ACC112 (cell line): ENCODE data around the gene FAM177A1.
"Not testable (repeated sequence)": the region's sequence is repeated elsewhere in the genome, so short reads cannot be mapped to it uniquely, and the experiment has no call there.

Experiments used
- H2AFZ ChIP-seq: fragments of 200-600 bp; sonication (generic); one replicate; pipeline ENCODE4 v1.6.0; 2017; ENCODE audit warnings: antibody characterized with exemption, low read length; ENCODE audit not compliant: unreplicated experiment
- H3K27ac ChIP-seq: fragments of 200-600 bp; sonication (generic); 2 replicates; pipeline ENCODE4 v1.5.1; 2014; ENCODE audit warnings: low read depth, mild to moderate bottlenecking, antibody characterized with exemption, low read length, moderate library complexity
- H3K27me3 ChIP-seq: fragments of 200-600 bp; sonication (generic); 2 replicates; pipeline ENCODE4 v1.6.1; 2014; ENCODE audit warnings: mild to moderate bottlenecking, antibody characterized with exemption, low read length, moderate library complexity, mixed read lengths; ENCODE audit not compliant: insufficient read depth
- H3K36me3 ChIP-seq: fragments of 200-600 bp; sonication (generic); 2 replicates; pipeline ENCODE4 v1.6.1; 2016; ENCODE audit warnings: mild to moderate bottlenecking, antibody characterized with exemption, low read length, moderate library complexity, mixed read lengths; ENCODE audit not compliant: insufficient read depth
- H3K4me1 ChIP-seq: fragments of 200-600 bp; sonication (generic); one replicate; pipeline ENCODE4 v1.6.1; 2016; ENCODE audit warnings: low read length, mixed read lengths; ENCODE audit not compliant: insufficient read depth, unreplicated experiment, control insufficient read depth
- H3K4me3 ChIP-seq: fragments of 200-600 bp; sonication (generic); 2 replicates; pipeline ENCODE4 v1.5.1; 2014; ENCODE audit warnings: mild to moderate bottlenecking, low read depth, low read length
- H3K79me2 ChIP-seq: fragments of 200-600 bp; sonication (generic); one replicate; pipeline ENCODE4 v1.6.0; 2016; ENCODE audit warnings: low read length; ENCODE audit not compliant: control insufficient read depth, unreplicated experiment, insufficient read depth

FAM177A1 gene

DNA sequence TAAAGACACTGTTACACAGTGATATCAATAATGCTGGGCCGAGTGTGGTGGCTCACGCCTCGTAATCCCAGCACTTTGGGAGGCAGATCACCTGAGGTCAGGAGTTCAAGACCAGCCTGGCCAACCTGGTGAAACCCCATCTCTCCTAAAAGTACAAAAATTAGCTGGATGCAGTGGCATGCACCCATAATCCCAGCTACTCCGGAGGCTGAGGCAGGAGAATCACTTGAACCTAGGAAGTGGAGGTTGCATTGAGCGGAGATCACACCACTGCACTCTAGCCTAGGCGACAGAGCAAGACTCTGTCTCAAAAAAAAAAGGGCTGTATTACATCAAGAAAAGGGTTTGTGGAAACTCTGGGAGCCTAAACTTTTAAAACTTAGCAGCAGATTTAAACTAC lies 48.6 kb downstream of the FAM177A1 start:
- not testable (repeated sequence) for H3K27ac ChIP-seq, H3K4me1 ChIP-seq, H2AFZ ChIP-seq, H3K27me3 ChIP-seq, H3K79me2 ChIP-seq, H3K4me3 ChIP-seq
- peaks cover 32% of the 10 kb centered on the region for H3K36me3 ChIP-seq

GRCh38 chr14:35107866-35108265 lies 61.8 kb downstream of the FAM177A1 start:
- Histone ChIP-seq H3K27ac (no peak overlapping the region), H3K27me3 (no peaks in the 10 kb centered on the region), H2AFZ (no peak overlapping the region), H3K4me1 (no peaks in the 10 kb centered on the region), H3K4me3 (no peak overlapping the region), H3K36me3 (peaks cover 33% of the 10 kb centered on the region), H3K79me2 (no peaks in the 10 kb centered on the region)

GRCh38 chr14:35112641-35113040 lies 66.6 kb downstream of the FAM177A1 start:
- Histone ChIP-seq H3K27ac (no peak overlapping the region), H3K79me2 (peaks cover 7% of the 10 kb centered on the region), H3K4me3 (no peak overlapping the region), H3K27me3 (no peaks in the 10 kb centered on the region), H2AFZ (no peak overlapping the region), H3K4me1 (no peaks in the 10 kb centered on the region), H3K36me3 (peaks cover 45% of the 10 kb centered on the region)

DNA sequence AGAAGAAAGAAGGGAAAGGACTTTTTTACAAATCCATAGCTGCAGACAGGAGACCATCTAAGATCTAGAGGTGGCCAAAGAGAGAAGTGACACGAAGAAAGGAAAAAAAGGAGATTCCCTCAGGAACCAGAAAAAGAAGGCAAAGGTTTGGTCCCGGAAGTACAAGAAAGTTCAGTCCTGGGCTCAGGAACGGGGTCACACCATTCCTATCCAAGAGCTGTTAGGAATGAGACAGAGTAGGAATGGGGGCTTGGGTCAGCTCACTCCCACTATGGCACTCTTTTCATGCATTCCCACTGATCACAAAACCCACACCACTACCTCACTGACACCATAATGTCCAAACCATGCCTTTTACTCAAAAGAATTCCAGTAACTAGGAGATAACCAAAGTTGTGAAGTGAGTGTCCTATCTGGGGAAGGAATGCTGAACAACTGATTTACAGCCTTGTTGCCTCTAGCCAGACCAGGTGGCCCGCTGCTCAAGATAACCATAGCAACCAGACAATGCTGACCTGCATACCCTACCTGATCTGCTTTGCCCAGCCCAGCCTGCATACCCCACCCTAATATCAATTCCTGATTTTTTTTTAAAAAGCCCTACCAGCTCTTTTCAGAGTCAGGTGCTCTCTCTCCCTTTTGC lies 67.4 kb downstream of the FAM177A1 start:
- Histone ChIP-seq H3K79me2 (peaks cover 7% of the 10 kb centered on the region), H3K27me3 (no peaks in the 10 kb centered on the region), H3K4me1 (no peaks in the 10 kb centered on the region), H2AFZ (no peak overlapping the region), H3K27ac (no peak overlapping the region), H3K4me3 (no peak overlapping the region), H3K36me3 (peaks cover 41% of the 10 kb centered on the region)

- peaks cover 7% of the 10 kb centered on the region for H3K79me2 ChIP-seq
- H3K27me3 ChIP-seq = no peaks in the 10 kb centered on the region
- peaks cover 41% of the 10 kb centered on the region for H3K36me3 ChIP-seq
- no peak overlapping the region for H3K27ac ChIP-seq
- H2AFZ ChIP-seq = no peak overlapping the region
- H3K4me3 ChIP-seq = no peak overlapping the region
- H3K4me1 ChIP-seq = no peaks in the 10 kb centered on the region
These were observed 68.0 kb downstream of the FAM177A1 start for GRCh38 chr14:35114036-35114435.

DNA sequence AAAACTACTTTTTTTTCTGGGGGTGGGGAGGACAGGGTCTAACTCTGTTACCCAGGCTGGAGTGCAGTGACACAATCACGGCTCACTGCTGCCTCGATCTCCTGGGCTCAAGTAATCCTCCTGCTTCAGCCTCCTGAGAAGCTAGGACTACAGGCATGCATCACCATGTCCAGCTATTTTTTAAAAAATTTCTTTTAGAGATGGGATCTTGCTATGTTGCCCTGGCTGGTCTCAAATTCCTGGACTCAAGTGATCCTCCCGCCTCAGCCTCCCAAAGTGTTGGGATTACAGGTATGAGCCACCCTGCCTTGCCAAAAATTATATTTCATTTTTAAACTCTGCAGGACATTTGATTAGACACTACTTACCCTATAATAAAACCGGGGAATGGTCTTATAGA lies 70.2 kb downstream of the FAM177A1 start:
- Histone ChIP-seq H2AFZ (no peak overlapping the region), H3K79me2 (peaks cover 12% of the 10 kb centered on the region), H3K4me3 (no peak overlapping the region), H3K27ac (no peak overlapping the region), H3K27me3 (no peaks in the 10 kb centered on the region), H3K4me1 (peaks cover 5% of the 10 kb centered on the region), H3K36me3 (peaks cover 32% of the 10 kb centered on the region)

- H3K27me3 ChIP-seq = no peaks in the 10 kb centered on the region
- no peak overlapping the region for H3K27ac ChIP-seq
- peaks cover 23% of the 10 kb centered on the region for H3K36me3 ChIP-seq
- peaks cover 12% of the 10 kb centered on the region for H3K79me2 ChIP-seq
- no peak overlapping the region for H3K4me3 ChIP-seq
- H3K4me1 ChIP-seq = peaks cover 5% of the 10 kb centered on the region
- H2AFZ ChIP-seq = no peak overlapping the region
These were observed 71.0 kb downstream of the FAM177A1 start for GRCh38 chr14:35117112-35117511.

- H3K36me3 ChIP-seq = no peaks in the 10 kb centered on the region
- H3K79me2 ChIP-seq = peaks cover 26% of the 10 kb centered on the region
- H3K4me3 ChIP-seq = peak overlapping the region; percentile 88
- H3K27me3 ChIP-seq = no peaks in the 10 kb centered on the region
- H2AFZ ChIP-seq = peak overlapping the region; percentile 86
- peak overlapping the region; percentile 96 for H3K27ac ChIP-seq
- H3K4me1 ChIP-seq = peaks cover 19% of the 10 kb centered on the region
These were observed 75.2 kb downstream of the FAM177A1 start for GRCh38 chr14:35121026-35121886.

DNA sequence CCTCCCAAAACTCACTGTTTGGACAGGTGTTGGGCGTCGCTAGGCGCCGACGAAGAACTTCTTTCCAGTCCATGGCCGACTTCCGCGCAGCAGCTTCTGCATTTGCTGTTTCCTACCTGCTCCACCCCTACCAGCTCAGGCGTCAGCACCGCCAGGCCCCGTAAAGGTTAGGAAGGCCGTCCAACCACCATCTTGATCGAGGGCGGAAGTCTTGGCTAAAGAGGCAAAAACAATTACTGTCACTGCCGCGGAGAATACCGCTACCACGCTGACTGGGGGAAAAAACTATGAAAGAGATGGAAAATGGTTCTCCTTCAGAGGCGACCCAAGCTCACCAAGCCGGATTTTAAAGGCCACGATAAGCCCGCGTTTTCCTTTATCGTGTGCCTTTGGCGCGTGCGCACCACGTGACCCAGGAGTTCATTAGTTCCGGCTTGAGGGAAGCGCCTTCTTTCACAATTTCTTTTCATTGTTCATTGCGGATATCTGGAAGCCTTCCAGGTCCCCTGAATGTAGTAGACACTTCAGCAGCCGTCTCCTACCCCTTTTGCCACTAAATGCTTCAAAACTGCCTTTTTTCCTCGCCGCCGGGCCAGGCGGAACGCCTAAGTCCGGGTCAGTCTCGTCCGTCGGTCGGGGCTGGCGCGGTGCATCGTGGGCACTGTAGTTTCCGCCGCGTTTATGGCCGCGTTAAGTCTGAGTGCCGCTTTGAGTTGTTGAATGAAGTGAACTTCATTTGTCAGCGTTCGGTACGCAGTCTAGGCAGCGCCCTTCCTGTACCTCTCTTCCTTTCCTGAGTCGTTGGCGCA lies 76.0 kb downstream of the FAM177A1 start, which contains the start of the genes PPP2R3C and PRORP:
PPP2R3C (minus strand) TSS at position 104 of the 809 bp plus-strand sequence; CDS start at position 73, 31 bp downstream.
PRORP (plus strand) TSS at position 666 of the 809 bp plus-strand sequence. CDS start 694 bp downstream, outside the sequence.
- H3K4me3 ChIP-seq = peak within 1 kb of the TSS; percentile 88
- peaks cover 19% of the 10 kb centered on the region for H3K4me1 ChIP-seq
- peak within 1 kb of the TSS; percentile 96 for H3K27ac ChIP-seq
- H3K36me3 ChIP-seq = no peaks in the 10 kb centered on the region
- H3K27me3 ChIP-seq = no peaks in the 10 kb centered on the region
- H3K79me2 ChIP-seq = peaks cover 26% of the 10 kb centered on the region
- H2AFZ ChIP-seq = peak within 1 kb of the TSS; percentile 86

DNA sequence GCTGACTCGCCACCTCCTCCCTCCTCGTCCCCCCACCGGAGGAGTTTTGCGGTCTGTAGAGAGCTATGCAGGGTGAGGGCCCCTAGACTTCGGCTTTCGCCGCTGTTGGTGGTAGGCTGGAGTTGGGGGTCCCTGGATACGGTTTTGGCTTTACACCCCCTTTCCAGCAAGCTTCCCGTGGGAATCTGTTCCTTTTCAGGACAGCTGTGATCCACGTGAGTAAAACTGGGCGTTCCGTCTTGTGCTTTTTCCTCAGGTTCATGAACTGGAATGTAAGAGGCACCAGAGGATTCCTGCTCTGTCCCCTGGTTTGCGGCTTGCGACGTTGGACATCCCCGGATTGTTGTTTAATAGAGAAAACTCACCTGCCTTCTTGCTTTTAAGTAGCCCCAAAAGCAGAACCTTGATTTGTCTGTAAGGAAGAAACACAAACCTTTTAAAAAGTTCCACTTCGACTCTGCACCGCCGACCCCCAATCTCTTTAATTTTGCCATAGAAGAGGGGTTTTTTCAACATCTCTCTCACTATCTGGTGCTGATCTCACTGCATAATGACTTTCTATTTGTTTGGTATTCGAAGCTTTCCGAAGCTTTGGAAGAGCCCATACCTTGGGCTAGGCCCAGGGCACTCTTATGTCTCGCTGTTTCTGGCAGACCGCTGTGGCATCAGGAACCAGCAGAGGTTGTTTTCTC lies 76.8 kb downstream of the FAM177A1 start:
- Histone ChIP-seq H3K27me3 (no peaks in the 10 kb centered on the region), H3K36me3 (peaks cover 4% of the 10 kb centered on the region), H3K4me3 (peak overlapping the region; percentile 88), H3K27ac (peak overlapping the region; percentile 96), H3K79me2 (peaks cover 31% of the 10 kb centered on the region), H2AFZ (peak overlapping the region; percentile 86), H3K4me1 (peaks cover 19% of the 10 kb centered on the region)
